ENCODE results near the gene PPM1K. TPM values are rescaled to one million over a fixed set of nuclear protein-coding genes. Genes with fewer than 3 reads are reported as not detected.

The PPM1K gene
- total RNA-seq, 1 donor from 2014 or later = 9.7 TPM

GRCh38 chr4:88286897-88287296 lies 2.5 kb upstream of the PPM1K start:
- TF ChIP-seq CTCF (IDR thresholded peaks at IDR 0.05; ENCODE audit: unreplicated experiment) = no peak
- no peak overlapping the region for H3K27ac Mint-ChIP-seq (ENCODE audit: unreplicated experiment)
- DNase-seq (ENCODE audit: low spot score) = no peak

GRCh38 chr4:88285235-88285653 lies 883 bp upstream of the PPM1K start:
- no peak for DNase-seq (ENCODE audit: low spot score)
- Mint-ChIP-seq H3K4me3 (ENCODE audit: unreplicated experiment) (peak overlapping the region; percentile 95), H3K27ac (ENCODE audit: unreplicated experiment) (peak overlapping the region; percentile 33), H3K27me3 (ENCODE audit: unreplicated experiment) (peaks cover 3% of the 10 kb centered on the region), H3K4me1 (ENCODE audit: unreplicated experiment) (peaks cover 9% of the 10 kb centered on the region), H3K9me3 (ENCODE audit: unreplicated experiment) (no peaks in the 10 kb centered on the region), H3K36me3 (ENCODE audit: low read depth, unreplicated experiment) (no peaks in the 10 kb centered on the region)
- TF ChIP-seq CTCF (IDR thresholded peaks at IDR 0.05; ENCODE audit: unreplicated experiment) = no peak

More at GRCh38 chr4:88286897-88287296, 2.5 kb upstream of the PPM1K start:
- Mint-ChIP-seq H3K4me1 (ENCODE audit: unreplicated experiment) (peaks cover 9% of the 10 kb centered on the region), H3K9me3 (ENCODE audit: unreplicated experiment) (no peaks in the 10 kb centered on the region), H3K36me3 (ENCODE audit: low read depth, unreplicated experiment) (no peaks in the 10 kb centered on the region), H3K27me3 (ENCODE audit: unreplicated experiment) (peaks cover 3% of the 10 kb centered on the region), H3K4me3 (ENCODE audit: unreplicated experiment) (no peak overlapping the region)

GRCh38 chr4:88283661-88284438 lies 511 bp downstream of the PPM1K start:
- H3K4me1 Mint-ChIP-seq (ENCODE audit: unreplicated experiment) = peaks cover 9% of the 10 kb centered on the region
- peak overlapping the region; percentile 95 for H3K4me3 Mint-ChIP-seq (ENCODE audit: unreplicated experiment)
- no peak for TF ChIP-seq CTCF (IDR thresholded peaks at IDR 0.05; ENCODE audit: unreplicated experiment)
- H3K27me3 Mint-ChIP-seq (ENCODE audit: unreplicated experiment) = peaks cover 3% of the 10 kb centered on the region
- peak; percentile 64 for DNase-seq (ENCODE audit: low spot score)
- H3K27ac Mint-ChIP-seq (ENCODE audit: unreplicated experiment) = peak overlapping the region; percentile 93
- no peaks in the 10 kb centered on the region for H3K36me3 Mint-ChIP-seq (ENCODE audit: low read depth, unreplicated experiment)
- H3K9me3 Mint-ChIP-seq (ENCODE audit: unreplicated experiment) = no peaks in the 10 kb centered on the region

- H3K4me1 Mint-ChIP-seq (ENCODE audit: unreplicated experiment) = peaks cover 9% of the 10 kb centered on the region
- H3K27ac Mint-ChIP-seq (ENCODE audit: unreplicated experiment) = no peak overlapping the region
- TF ChIP-seq CTCF (IDR thresholded peaks at IDR 0.05; ENCODE audit: unreplicated experiment) = no peak
- H3K4me3 Mint-ChIP-seq (ENCODE audit: unreplicated experiment) = no peak overlapping the region
- peaks cover under 1% of the 10 kb centered on the region for H3K27me3 Mint-ChIP-seq (ENCODE audit: unreplicated experiment)
- peaks cover 20% of the 10 kb centered on the region for H3K36me3 Mint-ChIP-seq (ENCODE audit: low read depth, unreplicated experiment)
- no peaks in the 10 kb centered on the region for H3K9me3 Mint-ChIP-seq (ENCODE audit: unreplicated experiment)
- no peak for DNase-seq (ENCODE audit: low spot score)
These were observed 4.0 kb downstream of the PPM1K start for GRCh38 chr4:88280228-88280795.

GRCh38 chr4:88277711-88278225 lies 6.6 kb downstream of the PPM1K start:
- peaks cover 26% of the 10 kb centered on the region for H3K36me3 Mint-ChIP-seq (ENCODE audit: low read depth, unreplicated experiment)
- DNase-seq (ENCODE audit: low spot score) = no peak
- H3K4me3 Mint-ChIP-seq (ENCODE audit: unreplicated experiment) = peak overlapping the region; percentile 54
- no peak for TF ChIP-seq CTCF (IDR thresholded peaks at IDR 0.05; ENCODE audit: unreplicated experiment)
- H3K4me1 Mint-ChIP-seq (ENCODE audit: unreplicated experiment) = peaks cover 3% of the 10 kb centered on the region
- no peaks in the 10 kb centered on the region for H3K9me3 Mint-ChIP-seq (ENCODE audit: unreplicated experiment)
- H3K27ac Mint-ChIP-seq (ENCODE audit: unreplicated experiment) = no peak overlapping the region
- H3K27me3 Mint-ChIP-seq (ENCODE audit: unreplicated experiment) = no peaks in the 10 kb centered on the region
